Measurements from ENCODE around the gene COL18A1.

The COL18A1 gene

DNA sequence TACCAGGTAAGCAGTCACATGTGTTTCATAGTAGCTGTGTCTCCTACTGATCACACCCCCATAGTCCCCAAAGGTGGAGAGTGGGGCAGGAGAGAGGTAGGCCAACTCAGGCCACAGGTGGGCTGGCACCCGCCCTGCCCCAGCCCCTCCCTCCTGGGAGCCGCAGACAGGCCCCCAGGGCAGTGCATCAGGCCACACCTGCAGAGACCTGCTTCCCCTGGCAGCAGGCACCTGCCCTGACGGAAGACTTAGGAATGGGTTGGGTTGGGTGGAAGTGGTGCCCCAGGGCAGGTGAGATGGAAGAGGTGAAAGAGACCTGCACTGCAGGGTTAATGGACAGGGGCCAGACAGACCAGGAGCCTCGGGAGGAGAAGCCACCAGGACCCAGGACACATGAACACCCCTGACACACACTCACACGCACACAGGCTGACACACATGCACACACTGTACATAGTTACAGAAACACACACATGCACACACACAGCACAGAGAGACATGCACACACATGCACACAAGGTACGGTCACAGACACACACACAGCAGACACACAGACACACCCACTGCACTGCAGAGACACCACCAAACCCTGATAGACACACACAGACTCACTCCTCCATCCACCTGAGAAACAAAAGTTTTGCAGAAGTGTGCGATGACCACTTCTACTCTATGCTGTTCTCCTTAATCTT is 1.7 kb upstream of the COL18A1 start:
- Histone ChIP-seq H4K20me1 (ENCODE audit: insufficient read depth, low read length) (no peaks in the 10 kb centered on the region), H3K4me1 (ENCODE audit: low read length) (no peaks in the 10 kb centered on the region), H3K27me3 (ENCODE audit: low read depth, low read length) (no peaks in the 10 kb centered on the region), H3K27ac (ENCODE audit: low read length) (no peak overlapping the region), H3K79me2 (ENCODE audit: low read length) (no peaks in the 10 kb centered on the region), H3K9me3 (ENCODE audit: insufficient read depth, low read length) (no peaks in the 10 kb centered on the region), H3K9ac (ENCODE audit: low read length) (no peak overlapping the region), H3K4me2 (ENCODE audit: low read length) (no peak overlapping the region), H3K36me3 (replicated peaks; ENCODE audit: low read depth, low read length) (no peaks in the 10 kb centered on the region), H2AFZ (ENCODE audit: low read depth, low read length) (no peak overlapping the region), H3K4me3 (ENCODE audit: low read length) (no peak overlapping the region)
- no peak for TF ChIP-seq EZH2phosphoT487 (IDR thresholded peaks at IDR 0.05; ENCODE audit: low read depth)
- no peak for TF ChIP-seq CTCF (IDR thresholded peaks at IDR 0.05; ENCODE audit: low read depth, low read length)

DNA sequence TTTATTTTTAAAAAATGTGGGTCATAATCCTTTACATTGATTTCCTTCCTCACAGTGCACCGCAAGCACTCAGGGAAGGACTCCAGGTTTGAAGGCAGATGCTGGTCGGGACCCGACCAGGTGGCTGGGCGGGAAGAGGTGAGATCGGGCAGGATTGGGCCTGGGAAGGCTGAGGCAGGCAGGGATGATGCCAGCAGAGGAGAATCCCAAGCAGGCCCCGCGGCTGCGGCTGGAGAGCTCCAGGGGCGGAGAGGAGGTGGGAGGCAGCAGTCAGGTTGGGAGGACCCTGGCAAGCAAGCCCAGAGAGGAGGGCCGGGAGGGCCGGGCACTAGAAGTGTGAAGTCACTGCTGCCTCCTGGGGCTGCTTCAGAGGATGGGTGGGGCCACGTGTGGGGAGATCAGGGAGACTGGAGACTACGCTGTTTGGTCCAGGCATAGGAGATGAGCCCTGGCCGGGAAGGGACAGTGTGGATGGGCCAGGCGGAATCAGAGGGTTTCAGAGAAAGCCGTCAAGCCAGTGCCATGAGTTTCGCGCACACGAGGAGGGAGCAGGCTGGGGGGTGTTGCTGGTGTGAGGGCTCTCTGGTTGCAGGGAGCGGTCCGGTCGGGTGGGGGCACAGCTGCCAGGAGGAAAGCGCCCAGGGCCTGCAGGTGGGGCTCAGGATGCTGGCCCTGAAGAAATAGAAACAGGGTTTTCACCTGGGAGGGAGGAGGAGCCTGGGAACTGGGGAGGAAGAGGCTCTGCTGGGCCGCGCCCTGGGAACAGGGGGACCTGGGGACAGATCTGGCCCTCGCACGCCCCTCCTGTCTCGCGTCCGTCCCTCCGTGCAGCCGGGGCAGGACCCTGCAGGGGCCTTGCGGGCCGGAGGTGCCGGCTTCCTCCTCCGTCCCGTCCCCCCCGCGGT is 888 bp upstream of the COL18A1 start:
- H3K4me1 ChIP-seq (ENCODE audit: low read length), result no peaks in the 10 kb centered on the region
- no peaks in the 10 kb centered on the region for H3K9me3 ChIP-seq (ENCODE audit: insufficient read depth, low read length)
- H3K27me3 ChIP-seq (ENCODE audit: low read depth, low read length), result no peaks in the 10 kb centered on the region
- H4K20me1 ChIP-seq (ENCODE audit: insufficient read depth, low read length), result no peaks in the 10 kb centered on the region
- TF ChIP-seq EZH2phosphoT487 (IDR thresholded peaks at IDR 0.05; ENCODE audit: low read depth), result no peak
- TF ChIP-seq CTCF (IDR thresholded peaks at IDR 0.05; ENCODE audit: low read depth, low read length), result no peak
- H3K36me3 ChIP-seq (replicated peaks; ENCODE audit: low read depth, low read length), result no peaks in the 10 kb centered on the region
- no peak overlapping the region for H3K4me3 ChIP-seq (ENCODE audit: low read length)
- H2AFZ ChIP-seq (ENCODE audit: low read depth, low read length), result no peak overlapping the region
- H3K79me2 ChIP-seq (ENCODE audit: low read length), result no peaks in the 10 kb centered on the region
- H3K4me2 ChIP-seq (ENCODE audit: low read length), result no peak overlapping the region
- H3K9ac ChIP-seq (ENCODE audit: low read length), result no peak overlapping the region
- H3K27ac ChIP-seq (ENCODE audit: low read length), result no peak overlapping the region

DNA sequence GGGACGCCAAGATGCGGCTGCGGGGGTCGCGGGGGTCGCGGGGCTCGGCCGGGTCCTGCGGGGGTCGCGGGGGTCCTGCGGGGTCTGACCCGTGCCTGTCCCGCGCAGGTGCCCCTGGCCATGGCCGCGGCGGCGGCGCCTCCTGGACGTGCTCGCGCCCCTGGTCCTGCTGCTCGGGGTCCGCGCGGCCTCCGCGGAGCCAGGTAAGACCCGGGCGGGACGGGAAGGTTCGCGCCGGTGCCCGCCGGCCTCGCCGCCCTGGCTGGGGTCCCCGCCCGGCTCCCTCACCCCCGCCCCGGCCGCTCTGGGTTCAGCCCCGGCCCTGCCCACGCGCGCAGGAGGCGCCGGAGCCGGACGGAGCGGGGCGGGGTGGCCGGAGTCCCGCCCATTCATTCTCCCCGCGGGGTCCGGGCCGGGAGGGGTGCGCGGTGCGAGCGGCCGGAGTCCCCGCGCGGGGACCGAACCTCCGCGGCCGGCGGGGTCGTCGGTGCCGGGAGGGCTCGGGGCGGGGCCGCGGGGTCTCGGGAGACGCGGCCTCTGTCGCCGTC is 380 bp downstream of the COL18A1 start:
- no peaks in the 10 kb centered on the region for H3K4me1 ChIP-seq (ENCODE audit: low read length)
- no peak overlapping the region for H2AFZ ChIP-seq (ENCODE audit: low read depth, low read length)
- no peaks in the 10 kb centered on the region for H4K20me1 ChIP-seq (ENCODE audit: insufficient read depth, low read length)
- H3K27ac ChIP-seq (ENCODE audit: low read length), result no peak overlapping the region
- TF ChIP-seq EZH2phosphoT487 (IDR thresholded peaks at IDR 0.05; ENCODE audit: low read depth) (no peak), CTCF (IDR thresholded peaks at IDR 0.05; ENCODE audit: low read depth, low read length) (no peak)
- H3K4me3 ChIP-seq (ENCODE audit: low read length), result no peak overlapping the region
- H3K4me2 ChIP-seq (ENCODE audit: low read length), result no peak overlapping the region
- H3K79me2 ChIP-seq (ENCODE audit: low read length), result no peaks in the 10 kb centered on the region
- H3K9me3 ChIP-seq (ENCODE audit: insufficient read depth, low read length), result no peaks in the 10 kb centered on the region
- H3K27me3 ChIP-seq (ENCODE audit: low read depth, low read length), result no peaks in the 10 kb centered on the region
- no peaks in the 10 kb centered on the region for H3K36me3 ChIP-seq (replicated peaks; ENCODE audit: low read depth, low read length)
- no peak overlapping the region for H3K9ac ChIP-seq (ENCODE audit: low read length)

Data from OCI-LY3 (cell line).